Dedifferentiated amniotic fluid mesenchymal stem cell (primary cell): ENCODE measurements around the gene COL18A1.
"Not testable (repeated sequence)": the region's sequence is repeated elsewhere in the genome, so short reads cannot be mapped to it uniquely, and the experiment has no call there.

ENCODE experiments used
- DNase-seq: peaks from one replicate; pipeline ENCODE4 v3.0.0-alpha.2; 2016; ENCODE audit errors: extremely low spot score

Gene COL18A1

DNA sequence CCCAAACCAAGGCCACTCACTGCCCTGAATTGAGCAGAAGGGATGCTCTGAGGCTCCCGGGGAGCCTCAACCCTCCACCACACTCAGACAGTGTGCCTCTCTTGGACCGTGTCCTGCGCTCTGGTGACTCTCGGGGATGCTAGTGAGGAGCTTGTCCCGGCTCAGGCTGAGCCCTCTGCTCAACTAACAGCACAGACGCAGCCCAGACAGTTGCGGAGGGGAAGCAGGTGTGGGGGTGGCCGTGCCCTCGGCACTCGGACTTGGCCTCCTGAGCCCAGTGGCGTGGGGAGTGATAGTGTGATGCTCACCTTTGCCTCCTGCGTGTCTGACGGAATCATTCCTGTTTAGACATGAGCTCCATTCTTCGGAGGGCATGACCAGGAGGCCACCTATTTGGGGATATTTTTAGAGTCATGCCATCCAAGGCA lies 152.7 kb downstream of the COL18A1 start:
- no peak for DNase-seq

DNA sequence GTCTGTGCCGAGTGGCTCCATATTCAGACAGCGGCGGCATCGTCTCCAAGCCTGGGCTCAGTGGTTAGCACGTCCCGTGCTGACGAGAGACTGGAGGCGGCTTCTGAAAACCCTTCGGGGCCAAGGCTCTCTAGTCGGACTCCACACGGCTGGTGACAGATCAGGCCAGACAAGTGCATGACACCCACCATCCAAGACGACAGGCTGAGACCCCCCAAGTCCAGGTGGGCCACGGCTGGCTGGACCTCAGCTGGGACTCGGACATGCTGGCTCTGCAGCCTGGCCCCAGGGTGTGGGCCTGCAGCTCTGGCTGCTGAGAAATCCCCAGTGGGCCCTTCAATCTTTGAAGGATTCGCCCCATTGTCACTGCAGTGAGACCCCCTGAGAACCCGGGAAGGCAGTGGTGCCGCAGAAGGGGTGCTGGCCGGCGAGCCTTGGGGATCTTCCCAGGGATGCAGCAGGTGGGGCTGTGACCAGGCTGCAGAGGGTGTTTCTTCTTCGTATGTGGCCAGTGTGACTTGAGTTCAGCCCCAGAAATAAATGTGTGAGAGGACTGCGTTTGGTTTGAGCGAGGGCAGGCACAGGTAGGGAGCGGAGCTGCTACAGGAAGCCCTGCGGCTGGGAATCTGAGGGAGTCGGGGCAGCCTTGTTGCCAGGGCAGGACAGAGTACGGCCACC lies 153.2 kb downstream of the COL18A1 start:
- DNase-seq = no peak

DNA sequence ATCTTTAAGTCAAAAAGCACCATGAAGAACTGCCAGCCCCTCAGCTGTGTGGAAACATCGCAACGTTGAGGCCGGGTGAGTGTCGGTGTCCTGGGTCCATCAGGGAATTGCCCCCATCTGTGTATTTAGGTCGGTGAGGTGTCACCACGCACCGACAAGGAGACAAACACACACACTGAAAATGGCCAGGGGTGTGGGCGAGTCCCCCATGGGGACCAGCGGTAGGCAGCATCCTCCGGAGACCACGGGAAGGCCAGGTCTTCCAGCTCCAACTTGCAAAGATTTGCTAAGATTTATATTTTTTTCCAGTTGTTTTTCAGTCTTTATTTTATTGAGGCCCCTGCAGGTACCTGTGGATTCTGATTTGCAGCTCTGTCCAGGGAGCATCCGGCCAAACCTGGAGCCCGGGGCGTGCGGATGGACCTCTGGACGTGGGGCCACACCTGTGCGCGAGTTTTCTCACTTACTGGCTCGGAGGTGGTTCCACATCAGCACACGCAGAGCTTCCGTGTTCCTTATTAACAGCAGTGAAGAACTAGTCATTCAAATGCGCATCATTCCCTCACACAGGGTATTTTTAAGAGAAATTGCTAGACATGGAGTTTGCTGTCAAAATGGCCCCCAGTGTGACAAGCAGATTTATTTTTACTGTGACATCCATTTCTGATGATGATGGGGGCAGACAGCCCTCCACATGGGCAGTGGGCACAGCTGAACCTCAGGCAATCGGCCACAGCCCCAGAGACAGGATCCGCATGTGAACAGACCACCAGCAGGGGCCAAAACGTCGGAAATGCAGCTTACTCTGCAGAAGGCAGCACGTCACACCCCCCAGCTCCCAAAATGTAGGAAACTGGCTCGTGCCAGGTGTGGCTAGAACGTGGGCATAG lies 154.5 kb downstream of the COL18A1 start:
- no peak for DNase-seq

DNA sequence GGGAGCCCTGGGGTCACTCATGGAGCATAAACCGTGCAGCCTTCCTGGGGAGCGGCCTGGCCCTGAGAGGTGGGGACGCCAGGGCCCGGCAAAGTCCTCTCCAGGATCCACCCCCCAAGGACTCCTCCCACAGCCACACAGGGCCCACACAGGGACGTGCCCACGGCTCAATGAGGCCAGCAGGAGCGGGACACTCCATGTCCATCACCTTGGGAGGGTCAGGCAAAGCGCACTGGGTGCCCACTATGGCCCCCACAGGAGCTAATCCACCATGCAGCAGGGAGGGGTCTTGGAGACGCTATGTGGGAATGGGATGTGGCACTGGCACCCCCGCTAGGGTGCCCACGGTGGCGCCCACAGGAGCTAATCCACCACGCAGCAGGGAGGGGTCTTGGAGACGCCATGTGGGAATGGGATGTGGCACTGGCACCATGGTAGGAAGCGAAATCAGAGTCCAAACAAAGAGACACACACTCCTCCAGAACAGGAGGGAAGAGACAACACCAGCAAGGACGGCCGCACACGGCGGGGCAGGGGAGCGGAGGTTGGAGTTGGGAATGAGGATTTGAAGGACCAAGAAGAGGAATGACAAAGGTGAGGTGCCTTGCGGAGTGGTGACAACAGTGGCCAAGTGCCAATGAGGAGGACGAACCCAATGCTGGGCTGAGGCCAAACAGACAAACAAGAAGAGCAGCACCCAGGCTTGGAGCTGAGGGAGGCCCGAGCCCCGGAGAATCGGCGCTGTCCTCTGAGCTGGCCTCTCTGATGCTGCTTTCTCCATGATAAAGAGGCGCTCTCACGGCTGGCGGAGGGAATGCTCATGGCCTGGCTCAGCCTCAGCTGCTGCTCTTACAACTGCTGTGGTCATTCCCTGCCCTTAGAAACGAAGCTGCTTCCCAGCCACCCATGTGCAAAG lies 155.4 kb downstream of the COL18A1 start:
- no peak for DNase-seq

DNA sequence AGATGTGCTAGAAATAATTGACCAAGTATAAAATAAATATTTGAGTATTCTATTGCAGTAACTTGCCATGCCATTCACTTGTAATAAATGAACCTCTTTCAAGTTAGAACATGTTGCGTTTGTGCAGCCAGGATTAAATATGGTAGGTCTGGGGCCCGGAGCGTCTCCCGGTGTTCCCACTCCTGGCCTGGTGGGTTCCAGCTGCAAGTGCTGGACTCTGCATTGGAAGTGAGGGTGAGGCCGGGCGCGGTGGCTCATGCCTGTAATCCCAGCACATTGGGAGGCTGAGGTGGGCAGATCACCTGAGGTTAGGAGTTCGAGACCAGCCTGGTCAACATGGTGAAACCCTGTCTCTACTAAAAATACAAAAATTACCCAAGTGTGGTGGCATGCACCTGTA lies 156.3 kb downstream of the COL18A1 start:
- DNase-seq = not testable (repeated sequence)

DNA sequence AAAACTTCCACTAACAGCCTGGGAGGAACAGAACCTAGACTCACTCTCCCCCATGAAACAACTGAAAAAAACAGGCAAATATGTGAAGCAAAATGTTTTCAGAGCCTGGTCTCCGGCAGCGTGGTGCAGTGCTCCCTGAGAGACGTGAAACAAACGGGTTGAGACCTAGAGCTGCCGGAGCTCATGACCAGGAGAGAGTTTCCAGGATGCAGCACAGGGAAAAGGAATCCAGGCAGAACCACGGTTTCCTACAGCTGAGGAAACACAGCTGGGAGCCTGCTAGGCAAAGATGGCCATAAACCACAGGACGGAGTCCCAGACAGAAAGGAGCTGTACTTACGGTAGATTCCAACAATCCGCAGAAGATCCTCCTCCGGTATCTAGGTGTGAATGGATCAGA lies 157.4 kb downstream of the COL18A1 start:
- DNase-seq = no peak

DNA sequence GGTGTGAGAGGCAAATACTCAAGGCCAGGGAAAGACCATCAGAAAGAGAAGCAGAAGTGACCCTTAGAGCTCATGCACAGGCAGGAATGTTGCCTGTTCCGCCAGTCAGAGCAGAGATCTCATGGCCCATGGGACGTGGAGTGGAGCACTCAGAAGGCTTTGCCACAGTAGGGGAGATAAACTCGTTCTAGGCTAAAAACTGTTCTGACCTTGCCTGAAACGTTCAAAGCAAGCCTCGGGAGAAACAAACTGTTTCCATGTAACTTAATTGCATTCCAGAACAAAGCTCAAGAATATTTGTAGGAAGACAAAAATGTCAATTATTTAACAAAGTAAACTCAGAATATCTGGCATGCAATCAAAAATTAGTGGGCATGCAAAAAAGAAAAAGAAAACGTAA lies 158.0 kb downstream of the COL18A1 start:
- DNase-seq = peak; percentile 37
